OCI-LY7 (cell line): ENCODE data around the gene FOXD2. TPM values are rescaled to one million over a fixed set of nuclear protein-coding genes. Genes with fewer than 3 reads are reported as not detected.

Source experiments
- BruUV-seq: library from RNA; stranded (reverse); fragments of 400-500 nt; replicated peaks from 2 replicates; lab custom pipeline; 2021; lab: Mats Ljungman, UMichigan
- CTCF ChIA-PET: fragments of 300-600 bp; sonication (Branson Sonifier 250); formaldehyde crosslinking; loops from one replicate; lab custom pipeline; 2022; ENCODE audit warnings: antibody characterized with exemption; ENCODE audit not compliant: unreplicated experiment; lab: Charles Lee
- POLR2A ChIA-PET: fragments of 300-600 bp; sonication (Branson Sonifier 250); formaldehyde crosslinking; loops from one replicate; lab custom pipeline; 2022; ENCODE audit warnings: antibody characterized with exemption; lab: Charles Lee
- DNase-seq: peaks from one replicate; pipeline ENCODE4 v3.0.0-alpha.2; 2015; ENCODE audit warnings: low spot score
- H2AFZ ChIP-seq: fragments of 200-600 bp; sonication (generic), shearing (Covaris generic); 2 replicates; pipeline ENCODE4 v1.6.1; 2014; ENCODE audit warnings: mild to moderate bottlenecking, antibody characterized with exemption, low read length, moderate library complexity
- H3K27ac ChIP-seq: fragments of 200-600 bp; sonication (generic); 2 replicates; pipeline ENCODE4 v1.5.1; 2014; ENCODE audit warnings: mixed run types, low read depth, mild to moderate bottlenecking, moderate library complexity, low read length, inconsistent platforms; ENCODE audit not compliant: poor library complexity, severe bottlenecking
- H3K36me3 ChIP-seq: fragments of 200-600 bp; sonication (generic); 2 replicates; pipeline ENCODE4 v1.6.1; 2014; ENCODE audit warnings: mild to moderate bottlenecking, antibody characterized with exemption, low read length, moderate library complexity, mixed read lengths; ENCODE audit not compliant: insufficient read depth
- H3K4me1 ChIP-seq: fragments of 200-600 bp; sonication (generic); 2 replicates; pipeline ENCODE4 v1.5.1; 2014; ENCODE audit warnings: mild to moderate bottlenecking, low read length; ENCODE audit not compliant: insufficient read depth, poor library complexity, severe bottlenecking
- H3K4me2 ChIP-seq: fragments of 200-600 bp; sonication (generic); 2 replicates; pipeline ENCODE4 v1.6.1; 2014; ENCODE audit warnings: mild to moderate bottlenecking, low read length
- H3K4me3 ChIP-seq: fragments of 200-600 bp; sonication (generic); 2 replicates; pipeline ENCODE4 v1.5.1; 2014; ENCODE audit warnings: mild to moderate bottlenecking, low read depth, low read length; ENCODE audit not compliant: poor library complexity, severe bottlenecking
- H3K79me2 ChIP-seq: fragments of 200-600 bp; sonication (generic); 2 replicates; pipeline ENCODE4 v1.6.1; 2016; ENCODE audit warnings: low read depth, mild to moderate bottlenecking, low read length, moderate library complexity, mixed read lengths; ENCODE audit not compliant: insufficient read depth
- H3K9me2 ChIP-seq: fragments of 200-600 bp; sonication (generic); 2 replicates; pipeline ENCODE4 v1.6.1; 2016; ENCODE audit warnings: mild to moderate bottlenecking, low read length, mixed read lengths; ENCODE audit not compliant: insufficient read depth
- H3K9me3 ChIP-seq: fragments of 200-600 bp; sonication (generic); 2 replicates; pipeline ENCODE4 v1.6.1; 2014; ENCODE audit warnings: mild to moderate bottlenecking, mixed run types, low read length, mixed read lengths
- H4K20me1 ChIP-seq: fragments of 200-600 bp; sonication (generic); 2 replicates; pipeline ENCODE4 v1.6.1; 2014; ENCODE audit warnings: mild to moderate bottlenecking, antibody characterized with exemption, low read length, moderate library complexity, mixed read lengths; ENCODE audit not compliant: insufficient read depth
- EZH2phosphoT487 ChIP-seq: fragments of 200-600 bp; sonication (generic); IDR thresholded peaks from 2 replicates; pipeline ENCODE4 v1.6.1; 2018; ENCODE audit warnings: low read depth, borderline replicate concordance, mild to moderate bottlenecking, mixed run types, antibody characterized with exemption, low read length, moderate library complexity, mixed read lengths
- intact Hi-C: fragments of 100-400 bp; cut with micrococcal nuclease; formaldehyde crosslinking; loops from one replicate; pipeline ENCODE4 v1.10.0; 2022; ENCODE audit not compliant: unreplicated experiment
- total RNA-seq, 2 experiments: library from RNA; depleted of rRNA in 1 of 2; stranded (reverse); fragments of >200 nt in 1 of 2; shearing (Covaris generic) in 1 of 2; gene quantifications; 2 replicates each; pipeline ENCODE4 v1.2.3, GENCODE V29; 2014 to 2022
- TF ChIP-seq, protein P1 (sequence below): fragments of 200-600 bp; sonication (generic); conservative IDR thresholded peaks from 2 replicates; pipeline ENCODE4 v1.5.1; 2014; ENCODE audit warnings: mild to moderate bottlenecking, antibody characterized with exemption, low read length, moderate library complexity, mixed read lengths

The FOXD2 gene
- total RNA-seq, 2 experiments from 2014 or later: 0.49 to 0.76 TPM

DNA sequence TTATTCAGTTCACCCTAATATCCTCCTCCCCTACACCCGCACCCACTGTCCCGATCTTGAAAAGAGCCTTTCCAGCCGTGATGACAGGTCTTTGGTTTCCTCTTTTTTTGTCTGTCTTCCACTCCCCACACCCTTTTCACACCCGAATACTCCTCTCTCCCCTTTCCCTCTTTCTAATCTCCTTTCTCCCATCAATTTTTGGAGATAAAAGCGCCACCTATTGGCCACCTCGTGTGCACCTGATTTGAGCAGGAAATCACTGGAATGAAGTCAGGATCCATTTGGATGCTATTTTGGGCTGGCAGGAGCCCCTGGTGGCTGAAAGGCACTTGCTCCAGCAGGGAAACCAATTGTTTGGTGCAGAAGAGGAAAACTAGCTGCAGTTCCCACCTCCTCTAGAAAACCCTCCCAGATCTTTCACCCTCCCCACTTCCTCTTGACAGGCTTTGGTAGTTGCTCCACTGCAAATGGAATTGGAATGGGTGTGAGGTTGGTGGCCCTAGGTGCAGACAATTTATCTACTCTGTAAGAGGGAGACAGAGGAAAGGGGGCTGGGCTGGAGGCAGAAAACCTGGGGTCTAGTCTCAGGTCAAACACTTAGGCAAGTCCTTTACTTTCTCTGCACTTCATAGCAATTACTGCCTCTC is 13.4 kb upstream of the FOXD2 start:
- ChIA-PET POLR2A (no interaction called here), CTCF (no interaction called here)
- no peaks in the 10 kb centered on the region for H3K9me3 ChIP-seq
- H3K27ac ChIP-seq: no peak overlapping the region
- TF ChIP-seq, protein P1, sequence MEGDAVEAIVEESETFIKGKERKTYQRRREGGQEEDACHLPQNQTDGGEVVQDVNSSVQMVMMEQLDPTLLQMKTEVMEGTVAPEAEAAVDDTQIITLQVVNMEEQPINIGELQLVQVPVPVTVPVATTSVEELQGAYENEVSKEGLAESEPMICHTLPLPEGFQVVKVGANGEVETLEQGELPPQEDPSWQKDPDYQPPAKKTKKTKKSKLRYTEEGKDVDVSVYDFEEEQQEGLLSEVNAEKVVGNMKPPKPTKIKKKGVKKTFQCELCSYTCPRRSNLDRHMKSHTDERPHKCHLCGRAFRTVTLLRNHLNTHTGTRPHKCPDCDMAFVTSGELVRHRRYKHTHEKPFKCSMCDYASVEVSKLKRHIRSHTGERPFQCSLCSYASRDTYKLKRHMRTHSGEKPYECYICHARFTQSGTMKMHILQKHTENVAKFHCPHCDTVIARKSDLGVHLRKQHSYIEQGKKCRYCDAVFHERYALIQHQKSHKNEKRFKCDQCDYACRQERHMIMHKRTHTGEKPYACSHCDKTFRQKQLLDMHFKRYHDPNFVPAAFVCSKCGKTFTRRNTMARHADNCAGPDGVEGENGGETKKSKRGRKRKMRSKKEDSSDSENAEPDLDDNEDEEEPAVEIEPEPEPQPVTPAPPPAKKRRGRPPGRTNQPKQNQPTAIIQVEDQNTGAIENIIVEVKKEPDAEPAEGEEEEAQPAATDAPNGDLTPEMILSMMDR: peak; percentile 93
- TF ChIP-seq EZH2phosphoT487: no peak
- intact Hi-C loops: loop anchor here (1.0 kb wide), 1 partner anchor 36 kb away; no protein-coding TSS in a partner anchor
- H2AFZ ChIP-seq: no peak overlapping the region
- peak; percentile 41 for DNase-seq
- H3K4me3 ChIP-seq: no peak overlapping the region
- no peaks in the 10 kb centered on the region for H3K36me3 ChIP-seq
- no peaks in the 10 kb centered on the region for H3K79me2 ChIP-seq
- BruUV-seq: no TSS peak
- no peaks in the 10 kb centered on the region for H3K9me2 ChIP-seq
- H3K4me2 ChIP-seq: no peak overlapping the region
- no peaks in the 10 kb centered on the region for H4K20me1 ChIP-seq
- H3K4me1 ChIP-seq: no peaks in the 10 kb centered on the region

DNA sequence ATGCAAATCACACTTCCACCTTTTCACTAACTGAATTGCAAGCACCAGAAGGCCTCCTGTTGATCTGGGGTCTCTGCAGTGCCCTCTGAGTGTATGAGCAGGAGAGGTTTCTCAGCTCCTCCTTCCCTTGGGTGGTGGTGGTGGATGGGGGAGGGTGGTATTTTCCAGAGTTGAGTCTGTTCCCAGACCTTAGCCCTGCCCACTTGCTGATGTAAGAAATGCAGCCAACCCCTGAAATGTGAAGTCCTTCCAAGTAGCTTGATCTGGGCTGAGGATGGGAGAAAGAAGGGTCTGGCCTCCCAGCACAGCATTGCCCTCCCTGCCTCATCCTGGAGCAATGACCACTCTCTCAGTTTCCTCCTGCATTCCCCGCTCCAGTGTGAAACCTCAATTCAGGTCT is 6.3 kb upstream of the FOXD2 start:
- no TSS peak for BruUV-seq
- CTCF ChIA-PET: no interaction called here

More for the DNA sequence above, 6.3 kb upstream of the FOXD2 start:
- intact Hi-C loops: no loop called here
- Histone ChIP-seq H3K27ac (no peak overlapping the region), H3K9me2 (no peaks in the 10 kb centered on the region), H3K4me1 (peaks cover 28% of the 10 kb centered on the region), H4K20me1 (peaks cover 7% of the 10 kb centered on the region; the same call in 1 of the 2 replicates), H3K4me3 (no peak overlapping the region), H3K4me2 (peak overlapping the region; percentile 20), H2AFZ (no peak overlapping the region), H3K79me2 (peaks cover 13% of the 10 kb centered on the region; the same call in 1 of the 2 replicates), H3K9me3 (no peaks in the 10 kb centered on the region), H3K36me3 (peaks cover 40% of the 10 kb centered on the region)
- DNase-seq: peak; percentile 31
- TF ChIP-seq EZH2phosphoT487: no peak
- TF ChIP-seq, protein P1: no peak
- POLR2A ChIA-PET: interaction anchor here (0.7 kb wide), 1 partner anchor 32 kb away, joined by 3 read pairs; no protein-coding TSS in a partner anchor
